HG03064 (cell line): ENCODE data around the gene GPRIN3.
"Not testable (repeated sequence)": the region's sequence is repeated elsewhere in the genome, so short reads cannot be mapped to it uniquely, and the experiment has no call there.

Experiments
- ATAC-seq: cut with Tn5 transposase; IDR thresholded peaks from one replicate; pipeline ENCODE4 v1.9.1; 2021; ENCODE audit warnings: low read depth; ENCODE audit not compliant: unreplicated experiment

The GPRIN3 gene

GRCh38 chr4:89314291-89314690 is 6.7 kb upstream of the GPRIN3 start:
- ATAC-seq: no peak

- ATAC-seq: no peak
Measured at GRCh38 chr4:89312066-89312465, 4.5 kb upstream of the GPRIN3 start.

GRCh38 chr4:89311433-89311832 is 3.8 kb upstream of the GPRIN3 start:
- no peak for ATAC-seq

GRCh38 chr4:89309154-89309553 is 1.6 kb upstream of the GPRIN3 start:
- not testable (repeated sequence) for ATAC-seq

- no peak for ATAC-seq
Measured at GRCh38 chr4:89308161-89308500, 531 bp upstream of the GPRIN3 start.

GRCh38 chr4:89307178-89307445 is 488 bp downstream of the GPRIN3 start:
- no peak for ATAC-seq

- no peak for ATAC-seq
Measured at GRCh38 chr4:89306486-89307177, 968 bp downstream of the GPRIN3 start.

GRCh38 chr4:89305712-89306437 is 1.7 kb downstream of the GPRIN3 start:
- ATAC-seq: no peak

GRCh38 chr4:89305028-89305427 is 2.6 kb downstream of the GPRIN3 start:
- ATAC-seq: no peak

- ATAC-seq: no peak
Measured at GRCh38 chr4:89303814-89304388, 3.7 kb downstream of the GPRIN3 start.

GRCh38 chr4:89303177-89303576 is 4.4 kb downstream of the GPRIN3 start:
- no peak for ATAC-seq

- no peak for ATAC-seq
Measured at GRCh38 chr4:89301902-89302301, 5.7 kb downstream of the GPRIN3 start.

GRCh38 chr4:89301003-89301402 is 6.6 kb downstream of the GPRIN3 start:
- no peak for ATAC-seq

GRCh38 chr4:89300499-89300898 is 7.1 kb downstream of the GPRIN3 start:
- no peak for ATAC-seq

- ATAC-seq: no peak
Measured at GRCh38 chr4:89300060-89300459, 7.5 kb downstream of the GPRIN3 start.

GRCh38 chr4:89299153-89299791 is 8.3 kb downstream of the GPRIN3 start:
- no peak for ATAC-seq

GRCh38 chr4:89298788-89299152 is 8.8 kb downstream of the GPRIN3 start:
- ATAC-seq: no peak

- ATAC-seq: no peak
Measured at GRCh38 chr4:89298155-89298554, 9.4 kb downstream of the GPRIN3 start.

GRCh38 chr4:89296896-89297295 is 10.7 kb downstream of the GPRIN3 start:
- ATAC-seq: no peak

GRCh38 chr4:89296399-89296798 is 11.2 kb downstream of the GPRIN3 start:
- no peak for ATAC-seq

- no peak for ATAC-seq
Measured at GRCh38 chr4:89295415-89295927, 12.1 kb downstream of the GPRIN3 start.
